Ascending aorta (tissue), 2 donors: ENCODE data around the gene CELSR1. TPM values are rescaled to one million over a fixed set of nuclear protein-coding genes. Genes with fewer than 3 reads are reported as not detected.

Experiments used
- DNase-seq, 2 donors: peaks; one replicate each; pipeline ENCODE4 v3.0.0-alpha.2; 2019; ENCODE audit warnings: low spot score in 2 of 2
- H3K27ac ChIP-seq, 2 donors: fragments of 200-600 bp; sonication (generic); one replicate each; pipeline ENCODE4 v1.5.1; 2016 to 2017; ENCODE audit warnings: mild to moderate bottlenecking in 1 of 2
- H3K27me3 ChIP-seq: fragments of 200-600 bp; sonication (generic); one replicate; pipeline ENCODE4 v1.5.1; 2017
- H3K36me3 ChIP-seq, 2 donors: fragments of 200-600 bp; sonication (generic); one replicate each; pipeline ENCODE4 v1.5.1; 2016
- H3K4me1 ChIP-seq, 2 donors: fragments of 200-600 bp; sonication (generic); one replicate each; pipeline ENCODE4 v1.5.1; 2016 to 2017; ENCODE audit warnings: mild to moderate bottlenecking in 1 of 2
- H3K4me3 ChIP-seq, 2 donors: fragments of 200-600 bp; sonication (generic); one replicate each; pipeline ENCODE4 v1.5.1; 2016 to 2017; ENCODE audit warnings: mild to moderate bottlenecking in 1 of 2
- H3K9me3 ChIP-seq, 2 donors: fragments of 200-600 bp; sonication (generic); one replicate each; pipeline ENCODE4 v1.5.1; 2016
- intact Hi-C: fragments of 100-400 bp; cut with DNase I; formaldehyde crosslinking; loops from one replicate; pipeline ENCODE4 v1.15.1; 2023
- total RNA-seq: library from RNA; depleted of rRNA; stranded (reverse); fragments of >200 nt; gene quantifications from one replicate; pipeline ENCODE4 v1.1.0, GENCODE V29; 2016
- TF ChIP-seq, protein P1 (sequence below), 3 experiments: fragments of 200-600 bp in 2 of 3; fragments of 450-650 bp in 1 of 3; sonication (generic) in 2 of 3; IDR thresholded peaks; one replicate each; pipeline ENCODE4 v1.5.1; 2016 to 2019; ENCODE audit warnings: antibody characterized with exemption in 3 of 3, mild to moderate bottlenecking in 1 of 3, moderate library complexity in 1 of 3

CELSR1 gene
- total RNA-seq, 1 donor from 2014 or later, result 10.5 TPM

DNA sequence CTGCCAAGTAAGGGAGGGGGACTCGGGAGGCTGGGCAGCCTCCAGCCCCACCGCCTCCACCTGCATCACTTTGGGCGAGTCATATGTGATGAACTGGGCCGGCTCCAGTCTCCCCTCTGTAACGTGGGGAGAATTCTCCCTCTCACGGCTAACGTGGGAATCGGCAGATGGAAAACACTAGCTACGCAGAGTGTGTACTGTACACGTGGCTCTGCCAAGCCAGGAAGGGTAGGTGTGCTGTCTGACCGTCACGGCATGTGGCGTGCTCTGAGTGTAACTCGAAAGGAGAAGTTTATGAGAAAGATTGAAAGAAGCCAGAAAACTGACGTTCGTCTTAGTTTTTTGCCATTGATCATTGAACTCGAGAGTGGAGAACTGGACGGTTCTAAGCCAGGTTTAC lies 188.2 kb downstream of the CELSR1 start:
- no peaks in the 10 kb centered on the region for H3K4me1 ChIP-seq
- no peak overlapping the region for H3K27ac ChIP-seq
- no peak overlapping the region for H3K4me3 ChIP-seq
- DNase-seq, result no peak
- intact Hi-C loops, result no loop called here
- no peaks in the 10 kb centered on the region for H3K9me3 ChIP-seq
- H3K36me3 ChIP-seq, result peaks cover 93 to 97% of the 10 kb centered on the region in 2 donors
- TF ChIP-seq, protein P1, sequence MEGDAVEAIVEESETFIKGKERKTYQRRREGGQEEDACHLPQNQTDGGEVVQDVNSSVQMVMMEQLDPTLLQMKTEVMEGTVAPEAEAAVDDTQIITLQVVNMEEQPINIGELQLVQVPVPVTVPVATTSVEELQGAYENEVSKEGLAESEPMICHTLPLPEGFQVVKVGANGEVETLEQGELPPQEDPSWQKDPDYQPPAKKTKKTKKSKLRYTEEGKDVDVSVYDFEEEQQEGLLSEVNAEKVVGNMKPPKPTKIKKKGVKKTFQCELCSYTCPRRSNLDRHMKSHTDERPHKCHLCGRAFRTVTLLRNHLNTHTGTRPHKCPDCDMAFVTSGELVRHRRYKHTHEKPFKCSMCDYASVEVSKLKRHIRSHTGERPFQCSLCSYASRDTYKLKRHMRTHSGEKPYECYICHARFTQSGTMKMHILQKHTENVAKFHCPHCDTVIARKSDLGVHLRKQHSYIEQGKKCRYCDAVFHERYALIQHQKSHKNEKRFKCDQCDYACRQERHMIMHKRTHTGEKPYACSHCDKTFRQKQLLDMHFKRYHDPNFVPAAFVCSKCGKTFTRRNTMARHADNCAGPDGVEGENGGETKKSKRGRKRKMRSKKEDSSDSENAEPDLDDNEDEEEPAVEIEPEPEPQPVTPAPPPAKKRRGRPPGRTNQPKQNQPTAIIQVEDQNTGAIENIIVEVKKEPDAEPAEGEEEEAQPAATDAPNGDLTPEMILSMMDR (IDR thresholded peaks at IDR 0.05), result no peak
- no peaks in the 10 kb centered on the region for H3K27me3 ChIP-seq

DNA sequence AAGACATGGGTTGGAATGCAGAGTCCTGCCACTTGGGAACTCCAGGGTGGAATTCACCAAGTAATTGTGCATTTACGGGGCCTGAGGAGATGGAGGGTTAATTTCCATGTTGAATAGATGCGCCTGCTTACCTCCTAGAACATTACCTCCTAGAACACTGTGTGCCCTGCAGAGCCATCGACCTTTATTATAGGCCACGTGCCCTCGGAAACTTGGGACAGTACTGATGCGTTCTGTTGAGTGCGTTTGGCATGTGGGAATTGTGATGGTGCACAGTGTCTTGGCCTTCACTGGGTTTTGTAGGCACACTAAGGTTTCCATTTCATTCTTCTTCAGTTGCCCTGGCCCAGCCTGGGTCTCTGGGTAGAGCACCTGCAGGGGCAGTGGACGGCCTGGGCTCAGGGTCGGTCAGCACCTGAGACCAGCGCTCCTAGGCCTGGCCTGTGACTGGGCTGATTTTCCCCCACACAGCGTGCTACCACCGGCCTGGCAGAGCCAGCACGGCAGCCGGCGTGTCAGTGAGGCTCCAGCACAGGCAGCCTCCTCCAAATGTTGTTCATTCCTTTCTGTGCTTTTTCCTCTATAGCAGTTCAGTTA lies 189.2 kb downstream of the CELSR1 start:
- Histone ChIP-seq H3K4me3 (no peak overlapping the region), H3K9me3 (no peaks in the 10 kb centered on the region), H3K36me3 (peaks cover 88 to 97% of the 10 kb centered on the region in 2 donors), H3K27ac (no peak overlapping the region), H3K4me1 (no peaks in the 10 kb centered on the region), H3K27me3 (no peaks in the 10 kb centered on the region)
- DNase-seq, result no peak
- intact Hi-C loops, result no loop called here
- TF ChIP-seq, protein P1 (IDR thresholded peaks at IDR 0.05), result no peak

DNA sequence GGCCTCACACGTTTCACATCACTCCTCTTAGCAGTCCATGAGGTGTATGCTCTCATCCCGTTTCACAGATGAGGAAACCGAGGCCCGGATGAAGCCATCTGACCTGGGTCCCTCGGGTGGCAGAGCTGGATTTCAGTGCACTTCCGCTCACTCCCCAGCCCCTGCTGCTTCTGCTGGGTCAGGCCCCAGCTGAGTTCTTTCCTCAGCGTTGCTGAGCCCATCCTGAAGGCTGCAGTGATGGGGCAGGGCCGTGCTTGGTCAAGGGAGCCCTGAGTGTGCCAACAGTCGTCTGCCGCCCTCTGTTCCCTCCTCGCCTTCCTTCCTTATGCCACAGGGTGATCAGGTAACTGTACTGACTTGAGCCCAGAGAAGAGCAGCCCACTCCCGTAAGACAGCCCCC lies 189.8 kb downstream of the CELSR1 start:
- peaks cover 82 to 96% of the 10 kb centered on the region in 2 donors for H3K36me3 ChIP-seq
- no peaks in the 10 kb centered on the region for H3K9me3 ChIP-seq
- intact Hi-C loops, result no loop called here
- H3K4me1 ChIP-seq, result no peaks in the 10 kb centered on the region
- no peak for DNase-seq
- TF ChIP-seq, protein P1 (IDR thresholded peaks at IDR 0.05), result no peak
- H3K27ac ChIP-seq, result no peak overlapping the region
- no peak overlapping the region for H3K4me3 ChIP-seq
- no peaks in the 10 kb centered on the region for H3K27me3 ChIP-seq

DNA sequence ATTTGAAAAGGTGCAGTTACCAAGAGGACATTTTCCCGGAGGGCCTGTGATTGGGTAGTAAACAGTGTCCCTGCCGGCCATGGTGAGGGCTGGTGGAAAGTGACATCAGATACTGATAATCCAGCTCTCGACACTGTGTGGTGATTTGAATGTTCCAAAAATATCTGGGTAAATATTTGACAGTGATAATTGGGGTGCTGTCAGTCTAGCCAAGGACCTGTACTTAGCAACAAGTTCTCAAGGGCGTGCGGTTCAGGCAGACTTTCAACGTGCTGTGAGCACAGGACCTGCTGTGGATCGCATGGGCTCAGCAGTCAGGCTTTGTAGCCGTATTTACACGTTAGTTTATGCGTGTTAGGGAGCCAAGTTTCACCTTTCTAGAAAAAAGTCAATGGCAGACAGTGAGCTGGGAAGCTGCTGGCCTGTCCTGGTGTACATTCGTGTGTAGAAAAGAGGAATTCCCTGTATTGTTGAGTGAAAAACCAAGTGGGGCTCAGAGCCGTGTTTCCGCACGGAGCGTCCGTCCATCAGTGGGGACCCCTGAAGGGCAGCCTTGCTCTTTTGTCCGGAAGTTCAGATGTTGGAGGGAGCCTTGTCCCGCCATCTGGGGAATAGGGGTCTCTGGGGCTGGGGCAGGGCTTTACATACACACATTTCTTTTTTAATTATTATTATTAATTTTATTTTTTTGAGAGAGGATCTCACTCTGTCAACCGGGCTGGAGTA lies 190.6 kb downstream of the CELSR1 start:
- TF ChIP-seq, protein P1 (IDR thresholded peaks at IDR 0.05), result no peak
- Histone ChIP-seq H3K27ac (no peak overlapping the region), H3K36me3 (peaks cover 81 to 95% of the 10 kb centered on the region in 2 donors), H3K27me3 (no peaks in the 10 kb centered on the region), H3K9me3 (no peaks in the 10 kb centered on the region), H3K4me3 (no peak overlapping the region), H3K4me1 (no peaks in the 10 kb centered on the region)
- DNase-seq, result no peak
- intact Hi-C loops, result no loop called here

DNA sequence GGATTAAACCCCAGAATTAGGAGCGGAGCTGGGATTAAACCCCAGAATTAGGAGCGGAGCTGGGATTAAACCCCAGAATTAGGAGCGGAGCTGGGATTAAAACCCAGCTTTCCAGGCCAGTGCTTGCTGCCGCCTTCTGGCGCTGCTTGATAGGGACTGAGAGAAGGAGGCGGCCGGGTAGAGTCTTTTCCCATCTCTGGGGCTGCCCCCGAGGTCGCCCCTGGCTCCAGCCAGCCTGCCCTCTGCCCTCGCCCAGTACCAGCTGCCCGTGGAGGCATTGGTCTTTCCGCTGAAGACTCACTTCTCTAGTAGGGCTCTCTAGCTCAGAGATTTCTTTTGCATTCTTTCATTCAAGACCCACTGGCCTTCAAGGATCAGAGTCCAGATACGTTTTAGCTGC lies 196.7 kb downstream of the CELSR1 start:
- no peak overlapping the region for H3K27ac ChIP-seq
- no peaks in the 10 kb centered on the region for H3K27me3 ChIP-seq
- H3K9me3 ChIP-seq, result no peaks in the 10 kb centered on the region
- no peak for DNase-seq
- TF ChIP-seq, protein P1 (IDR thresholded peaks at IDR 0.05), result no peak
- intact Hi-C loops, result no loop called here
- no peak overlapping the region for H3K4me3 ChIP-seq
- peaks cover 49 to 79% of the 10 kb centered on the region in 2 donors for H3K36me3 ChIP-seq
- H3K4me1 ChIP-seq, result peaks cover 6 to 7% of the 10 kb centered on the region in 2 donors
